Esophagus muscularis mucosa (tissue), 4 donors: ENCODE data around the gene TRIB2.

Experiments
- EP300 ChIP-seq: sonication (generic); formaldehyde crosslinking; IDR thresholded peaks from one replicate; pipeline ENCODE4 v1.6.1; 2017; ENCODE audit warnings: antibody characterized with exemption
- POLR2A ChIP-seq: fragments of 450-650 bp; IDR thresholded peaks from one replicate; pipeline ENCODE4 v1.6.1; 2017; ENCODE audit warnings: antibody characterized with exemption, moderate library complexity, mild to moderate bottlenecking, low read depth
- POLR2AphosphoS5 ChIP-seq, 2 donors: sonication (generic); formaldehyde crosslinking; IDR thresholded peaks; one replicate each; pipeline ENCODE4 v1.6.1; 2017; ENCODE audit warnings: antibody characterized with exemption in 2 of 2
- TF ChIP-seq, protein P1 (sequence below), 3 experiments: fragments of 200-600 bp in 2 of 3; fragments of 450-650 bp in 1 of 3; sonication (generic) in 2 of 3; IDR thresholded peaks; one replicate each; pipeline ENCODE4 v1.5.1; 2017 to 2019; ENCODE audit warnings: antibody characterized with exemption in 3 of 3, mild to moderate bottlenecking in 2 of 3, moderate library complexity in 1 of 3

GRCh38 chr2:12702168-12703121 is 14.3 kb upstream of the TRIB2 start:
- TF ChIP-seq, protein P1, sequence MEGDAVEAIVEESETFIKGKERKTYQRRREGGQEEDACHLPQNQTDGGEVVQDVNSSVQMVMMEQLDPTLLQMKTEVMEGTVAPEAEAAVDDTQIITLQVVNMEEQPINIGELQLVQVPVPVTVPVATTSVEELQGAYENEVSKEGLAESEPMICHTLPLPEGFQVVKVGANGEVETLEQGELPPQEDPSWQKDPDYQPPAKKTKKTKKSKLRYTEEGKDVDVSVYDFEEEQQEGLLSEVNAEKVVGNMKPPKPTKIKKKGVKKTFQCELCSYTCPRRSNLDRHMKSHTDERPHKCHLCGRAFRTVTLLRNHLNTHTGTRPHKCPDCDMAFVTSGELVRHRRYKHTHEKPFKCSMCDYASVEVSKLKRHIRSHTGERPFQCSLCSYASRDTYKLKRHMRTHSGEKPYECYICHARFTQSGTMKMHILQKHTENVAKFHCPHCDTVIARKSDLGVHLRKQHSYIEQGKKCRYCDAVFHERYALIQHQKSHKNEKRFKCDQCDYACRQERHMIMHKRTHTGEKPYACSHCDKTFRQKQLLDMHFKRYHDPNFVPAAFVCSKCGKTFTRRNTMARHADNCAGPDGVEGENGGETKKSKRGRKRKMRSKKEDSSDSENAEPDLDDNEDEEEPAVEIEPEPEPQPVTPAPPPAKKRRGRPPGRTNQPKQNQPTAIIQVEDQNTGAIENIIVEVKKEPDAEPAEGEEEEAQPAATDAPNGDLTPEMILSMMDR (IDR thresholded peaks at IDR 0.05), result no peak
- TF ChIP-seq POLR2A (no peak), POLR2AphosphoS5 (IDR thresholded peaks at IDR 0.05) (peak in 1 of 2 donors; percentile 39), EP300 (no peak)
